Measurements from ENCODE around the gene EFCC1.

GRCh38 chr3:129019266-129019665 lies 18.2 kb downstream of the EFCC1 start:
- no peak for TF ChIP-seq POLR2A (IDR thresholded peaks at IDR 0.05; ENCODE audit: low read depth, low read length)
- TF ChIP-seq TAF1 (IDR thresholded peaks at IDR 0.05; ENCODE audit: low read depth, low read length) = no peak
- TF ChIP-seq PAX5 (IDR thresholded peaks at IDR 0.05; ENCODE audit: insufficient read depth, low read length, severe bottlenecking) = no peak
- TF ChIP-seq SPI1 (IDR thresholded peaks at IDR 0.05; ENCODE audit: low read depth, low read length) = no peak
- TF ChIP-seq POLR2AphosphoS5 (IDR thresholded peaks at IDR 0.05; ENCODE audit: low read depth, low read length) = no peak
